GM19324 (cell line): ENCODE data around the gene SSH2.
"Not testable (repeated sequence)": the region's sequence is repeated elsewhere in the genome, so short reads cannot be mapped to it uniquely, and the experiment has no call there.

Source experiments
- ATAC-seq: cut with Tn5 transposase; IDR thresholded peaks from one replicate; pipeline ENCODE4 v1.9.1; 2021; ENCODE audit warnings: mild to moderate bottlenecking, moderate library complexity; ENCODE audit not compliant: unreplicated experiment, low FRiP score

Gene SSH2

DNA sequence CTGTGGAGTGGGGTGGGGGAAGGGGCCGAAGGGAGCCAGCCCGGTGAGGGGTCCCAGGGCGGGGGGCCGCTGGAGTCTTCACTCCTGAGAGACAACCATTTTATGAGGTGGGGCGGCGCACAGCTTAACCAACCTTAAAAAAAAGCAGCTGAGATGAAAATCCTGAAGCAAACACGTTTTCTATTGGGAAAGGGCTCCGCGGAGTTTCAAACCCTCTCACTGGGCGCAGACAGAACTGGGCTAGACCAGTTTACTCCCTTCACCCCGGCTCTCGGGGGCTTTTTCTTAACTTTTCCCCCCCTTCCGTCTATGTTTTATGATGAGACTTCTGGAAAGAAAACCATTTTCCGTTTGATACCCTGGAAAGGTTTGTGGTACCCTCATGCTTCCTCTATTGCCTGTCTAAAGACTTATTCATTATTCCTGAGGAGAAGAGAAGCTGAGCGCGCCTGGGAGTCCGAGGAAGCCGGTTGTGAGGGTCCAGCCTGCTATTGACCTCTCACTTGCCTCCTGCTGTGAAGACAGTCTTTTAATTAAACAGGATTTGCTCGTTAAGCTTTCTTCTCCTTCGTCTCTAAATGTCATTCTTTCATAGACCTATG, 482 bp upstream of the SSH2 start:
- no peak for ATAC-seq

- ATAC-seq: peak; percentile 3
These were observed 959 bp downstream of the SSH2 start for GRCh38 chr17:29929006-29929532.

DNA sequence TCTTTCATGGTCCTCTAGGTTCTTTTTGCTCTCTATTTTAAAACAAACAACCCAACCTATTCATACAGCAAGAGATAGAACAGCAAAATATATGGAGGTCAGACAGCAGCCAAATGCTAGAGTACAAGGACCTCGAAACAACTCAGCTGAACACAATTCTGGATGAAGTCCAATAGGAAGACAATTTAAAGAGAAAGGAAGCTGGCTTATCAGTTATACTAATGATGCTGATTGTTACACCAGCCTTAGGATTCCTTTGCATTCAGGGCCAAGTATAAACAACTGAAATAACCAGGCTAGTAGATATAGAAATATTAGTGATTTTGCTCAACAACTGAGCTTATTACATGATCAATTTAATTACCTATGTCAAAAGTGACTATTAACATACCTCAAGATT, 2.5 kb downstream of the SSH2 start:
- no peak for ATAC-seq

GRCh38 chr17:29924786-29925185, 5.2 kb downstream of the SSH2 start:
- ATAC-seq: no peak

- ATAC-seq: no peak
These were observed 10.8 kb downstream of the SSH2 start for GRCh38 chr17:29918922-29919856.

DNA sequence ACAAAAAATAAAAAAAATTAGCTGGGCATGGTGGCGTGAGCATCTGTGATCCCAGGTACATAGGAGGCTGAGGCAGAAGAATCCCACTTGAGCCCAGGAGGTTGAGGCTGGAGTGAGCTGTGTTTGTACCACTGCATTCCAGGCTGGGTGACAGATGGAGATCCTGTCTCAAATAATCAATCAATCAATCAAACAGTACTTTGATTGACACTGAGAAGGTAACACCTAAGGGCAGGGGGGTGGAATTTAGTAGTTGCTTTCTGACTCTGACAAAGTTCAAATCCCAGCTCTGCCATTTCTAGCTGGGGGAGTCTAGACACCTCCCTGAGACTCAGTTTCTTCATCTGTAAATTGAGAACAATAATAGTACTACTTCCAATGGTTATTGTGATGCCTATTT, 12.0 kb downstream of the SSH2 start:
- no peak for ATAC-seq

- ATAC-seq: no peak
These were observed 15.1 kb downstream of the SSH2 start for GRCh38 chr17:29914819-29915537.

DNA sequence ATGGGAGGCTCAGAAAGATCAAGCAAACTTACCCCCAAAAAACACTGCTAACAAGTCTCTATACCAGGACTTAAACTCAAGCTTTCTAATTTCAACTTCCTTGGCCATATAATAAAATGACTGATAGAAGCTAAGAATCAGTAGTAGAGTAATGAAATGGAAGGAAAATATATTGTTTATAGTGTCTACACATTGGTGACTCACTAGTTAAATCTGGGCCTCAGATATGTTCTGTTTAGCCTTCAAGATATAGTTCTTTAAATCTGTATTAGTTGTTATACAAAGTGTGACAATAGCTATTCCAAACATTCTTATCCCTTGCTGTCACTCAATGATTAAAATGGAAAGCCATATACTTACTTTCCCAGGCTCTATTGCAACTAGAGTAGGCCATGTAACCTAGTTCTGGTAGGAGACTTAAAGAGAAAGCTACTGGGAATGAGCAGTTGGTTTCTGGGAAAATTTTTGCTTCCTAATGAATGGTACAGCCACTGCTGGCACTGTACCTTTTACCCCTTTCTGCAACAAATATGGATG, 18.3 kb downstream of the SSH2 start:
- ATAC-seq: no peak

- ATAC-seq: no peak
These were observed 20.6 kb downstream of the SSH2 start for GRCh38 chr17:29909236-29910003.

DNA sequence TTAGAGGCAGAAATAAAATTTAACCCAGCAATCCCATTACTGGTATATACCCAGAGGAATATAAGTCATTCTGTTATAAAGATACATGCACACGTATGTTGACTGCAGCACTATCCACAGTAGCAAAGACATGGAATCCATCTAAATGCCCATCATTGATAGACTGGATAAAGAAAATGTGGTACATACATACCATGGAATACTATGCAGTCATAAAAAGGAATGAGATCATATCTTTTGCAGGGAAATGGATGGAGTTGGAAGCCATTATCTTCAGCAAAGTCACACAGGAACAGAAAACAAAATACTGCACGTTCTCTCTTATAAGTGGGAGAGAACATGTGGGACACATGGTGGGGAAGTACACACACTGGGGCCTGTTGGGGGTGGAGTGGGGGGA, 23.1 kb downstream of the SSH2 start:
- ATAC-seq: no peak

- ATAC-seq: no peak
These were observed 24.2 kb downstream of the SSH2 start for GRCh38 chr17:29905879-29906167.

DNA sequence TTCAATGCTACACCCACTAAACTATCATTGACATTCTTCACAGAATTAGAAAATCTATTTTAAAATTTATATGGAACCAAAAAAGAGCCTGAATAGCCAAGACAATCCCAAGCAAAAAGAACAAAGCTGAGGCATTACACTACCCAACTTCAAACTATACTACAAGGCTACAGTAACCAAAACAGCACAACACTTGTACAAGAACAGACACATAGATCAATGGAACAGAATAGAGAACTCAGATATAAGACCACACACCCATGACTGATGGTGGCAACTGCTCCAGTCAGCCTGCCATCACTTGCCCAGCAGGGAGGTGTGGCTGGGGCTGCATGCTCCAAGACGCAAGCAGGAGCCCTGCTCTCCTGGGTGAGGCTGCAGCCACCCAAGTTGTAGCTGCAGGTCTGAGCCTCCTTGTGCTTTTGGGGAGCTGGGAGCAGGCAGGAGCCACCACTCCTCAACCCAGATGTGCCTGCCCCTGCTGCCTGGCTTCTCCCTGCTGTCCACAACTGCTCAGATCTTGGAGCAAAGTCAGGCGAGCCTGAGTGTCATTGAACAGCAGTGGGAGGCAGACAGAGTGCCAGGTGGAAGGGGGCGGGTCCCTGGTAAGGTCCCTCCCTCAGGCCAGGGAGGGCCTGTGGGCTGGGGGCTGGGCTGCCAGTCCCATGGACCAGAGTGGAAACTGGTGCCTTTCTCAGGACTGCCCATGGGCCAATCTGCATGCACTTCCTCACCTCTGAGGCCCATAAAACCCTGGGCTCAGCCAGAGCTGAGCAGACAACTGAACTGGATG, 24.7 kb downstream of the SSH2 start:
- no peak for ATAC-seq

GRCh38 chr17:29903471-29903870, 26.6 kb downstream of the SSH2 start:
- ATAC-seq: no peak

DNA sequence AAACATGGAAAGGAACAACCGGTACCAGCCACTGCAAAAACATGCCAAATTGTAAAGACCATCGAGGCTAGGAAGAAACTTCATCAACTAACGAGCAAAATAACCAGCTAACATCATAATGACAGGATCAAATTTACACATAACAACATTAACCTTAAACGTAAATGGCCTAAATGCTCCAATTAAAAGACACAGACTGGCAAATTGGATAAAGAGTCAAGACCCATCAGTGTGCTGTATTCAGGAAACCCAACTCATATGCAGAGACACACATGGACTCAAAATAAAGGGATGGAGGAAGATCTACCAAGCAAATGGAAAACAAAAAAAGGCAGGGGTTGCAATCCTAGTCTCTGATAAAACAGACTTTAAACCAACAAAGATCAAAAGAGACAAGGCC, 32.9 kb downstream of the SSH2 start:
- not testable (repeated sequence) for ATAC-seq

- no peak for ATAC-seq
These were observed 37.8 kb downstream of the SSH2 start for GRCh38 chr17:29892201-29892600.

GRCh38 chr17:29891131-29891530, 38.9 kb downstream of the SSH2 start:
- ATAC-seq: no peak

DNA sequence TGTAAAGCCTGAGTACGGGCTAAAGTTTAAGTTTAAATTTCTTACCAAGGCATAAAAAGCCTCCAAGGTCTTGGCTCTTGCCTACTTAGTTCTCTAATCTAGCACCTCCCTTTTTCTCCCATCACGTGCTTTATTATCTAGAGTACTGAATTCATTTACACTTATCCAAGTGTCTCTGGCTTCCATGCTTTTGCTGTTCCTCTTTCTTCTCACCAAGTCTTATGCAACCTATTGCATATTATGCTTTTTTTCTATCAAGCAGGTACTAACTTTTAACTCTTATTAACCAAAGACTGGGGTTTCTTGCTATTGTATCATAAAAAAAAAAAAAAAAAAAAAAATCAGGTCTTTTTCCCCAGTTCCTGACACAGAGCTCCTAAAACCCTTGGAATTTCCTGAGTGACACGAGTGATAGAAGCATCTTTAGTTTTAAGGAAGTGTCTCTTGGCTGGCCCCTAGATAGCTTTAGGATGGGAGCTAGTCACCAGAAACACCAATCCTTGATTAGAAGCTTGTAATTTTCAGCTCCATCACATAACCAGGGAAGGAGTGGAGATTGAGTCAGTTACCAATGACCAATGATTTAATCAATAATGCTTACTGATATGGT, 44.9 kb downstream of the SSH2 start:
- ATAC-seq: no peak

- ATAC-seq: no peak
These were observed 46.5 kb downstream of the SSH2 start for GRCh38 chr17:29883497-29883896.

- no peak for ATAC-seq
These were observed 48.8 kb downstream of the SSH2 start for GRCh38 chr17:29881256-29881655.
